Adrenal gland (tissue), 12 donors: ENCODE measurements around the gene CHST6. TPM values are rescaled to one million over a fixed set of nuclear protein-coding genes. Genes with fewer than 3 reads are reported as not detected.

Experiments used
- DNase-seq, 7 donors: peaks; one replicate each; pipeline ENCODE4 v3.0.0-alpha.2; 2019 to 2020
- H3K27ac ChIP-seq, 5 donors: fragments of 200-600 bp; sonication (generic) in 4 of 5; 1 replicate in 3 of 5; 2 replicates in 2 of 5; pipeline versions ENCODE4 v1.5.1 to v1.8.0; 2016 to 2020; ENCODE audit warnings: mild to moderate bottlenecking in 1 of 5
- H3K27me3 ChIP-seq: fragments of 200-600 bp; 2 replicates; pipeline ENCODE4 v1.8.0; 2021
- H3K36me3 ChIP-seq, 2 donors: fragments of 200-600 bp; replicated peaks in 1 of 2; 1 replicate in 1 of 2; 2 replicates in 1 of 2; pipeline versions ENCODE4 v1.5.1 to v1.8.0; 2018 to 2022
- H3K4me1 ChIP-seq, 2 donors: fragments of 200-600 bp; replicated peaks in 1 of 2; 1 replicate in 1 of 2; 2 replicates in 1 of 2; pipeline versions ENCODE4 v1.5.1 to v1.8.0; 2018 to 2021
- H3K4me3 ChIP-seq, 4 donors: fragments of 200-600 bp; sonication (generic) in 3 of 4; one replicate each; pipeline ENCODE4 v1.5.1; 2016 to 2018
- H3K9me3 ChIP-seq, 3 donors: fragments of 200-600 bp; sonication (generic) in 1 of 3; replicated peaks in 1 of 3; 1 replicate in 2 of 3; 2 replicates in 1 of 3; pipeline versions ENCODE4 v1.5.1 to v1.8.0; 2016 to 2021
- CTCF ChIP-seq, 6 experiments: fragments of 450-650 bp in 4 of 6; fragments of 200-600 bp in 2 of 6; sonication (generic) in 1 of 6; IDR thresholded peaks; 1 replicate in 5 of 6; 2 replicates in 1 of 6; pipeline versions ENCODE4 v1.5.1 to v1.8.0; 2016 to 2021; ENCODE audit warnings: antibody characterized with exemption in 6 of 6, mild to moderate bottlenecking in 2 of 6, moderate library complexity in 1 of 6
- POLR2A ChIP-seq, 2 donors: fragments of 450-650 bp; IDR thresholded peaks; one replicate each; pipeline ENCODE4 v1.6.1; 2017; ENCODE audit warnings: antibody characterized with exemption in 2 of 2, mild to moderate bottlenecking in 2 of 2, moderate library complexity in 1 of 2
- WGBS, 4 donors: extraction: QIAGEN DNeasy Blood & Tissue Kit in 2 of 4; methylation state at CpG; one replicate each; pipeline versions ENCODE4 v1.1.5 to v1.1.7; 2013 to 2017; 5-methylcytosine and 5-hydroxymethylcytosine counted together
- intact Hi-C, 2 donors: fragments of 100-400 bp; cut with DNase I; formaldehyde crosslinking; loops; one replicate each; pipeline versions ENCODE4 v1.14.1 to v1.15.0; 2022 to 2023
- polyA plus RNA-seq, 3 donors: library from polyadenylated mRNA; stranded (reverse); fragments of 200-250 nt in 2 of 3; fragments of 350-450 nt in 1 of 3; fragmentation: Illumina TruSeq in 1 of 3; extraction: RNeasy Lipid Tissue Mini Kit (QIAGEN cat#74804) in 1 of 3; gene quantifications; one replicate each; pipeline ENCODE4 v1.2.3, GENCODE V29; 2013 to 2014
- total RNA-seq, 9 donors: library from RNA; depleted of rRNA in 4 of 9; stranded (reverse); fragments of >200 nt in 4 of 9; fragments of 120-200 nt in 1 of 9; fragmentation: NEBNext Ultra II Directional in 1 of 9; extraction: Animal tissue kit (Norgen Biotek cat#: 25700) in 1 of 9; gene quantifications; one replicate each; pipeline versions ENCODE4 v1.1.0 to v1.2.4, GENCODE V29; 2013 to 2023
- donor health status: healthy with polysubstance abuse.
- donor health status: Bipolar disorder and iron deficiency.
- donor health status: DM: yes; HTN: yes; CAD: no.
- donor health status: DM: no; HTN: no; CAD: no.
- donor health status: DM: no; HTN: no; CAD: no.
- donor health status: DM: yes; HTN: yes; CAD: no.

Gene CHST6
- total and polyA plus RNA-seq, 12 donors = 3.1 to 65.8 (median 29.9) TPM

GRCh38 chr16:75452464-75453190, 42.6 kb downstream of the CHST6 start:
- Histone ChIP-seq H3K4me1 (peaks cover 23 to 25% of the 10 kb centered on the region in 2 donors), H3K9me3 (no peaks in the 10 kb centered on the region), H3K36me3 (peaks cover 0 to 6% of the 10 kb centered on the region in 2 donors), H3K4me3 (no peak overlapping the region), H3K27me3 (no peaks in the 10 kb centered on the region), H3K27ac (peak overlapping the region in 3 of 5 donors; percentile 7 to 21 (median 13))
- 67 to 68% (median 67%) methylated on average over 11 to 12 of the region's 12 CpGs for WGBS, 4 donors
- DNase-seq = peak in 2 of 7 donors; percentile 36 to 42
- intact Hi-C loops = no loop called here
- TF ChIP-seq CTCF (IDR thresholded peaks at IDR 0.05) (no peak), POLR2A (IDR thresholded peaks at IDR 0.05) (no peak)

GRCh38 chr16:75446416-75446815, 48.8 kb downstream of the CHST6 start:
- H3K9me3 ChIP-seq = no peaks in the 10 kb centered on the region
- DNase-seq = no peak
- no peaks in the 10 kb centered on the region for H3K27me3 ChIP-seq
- H3K4me3 ChIP-seq = no peak overlapping the region
- no peak overlapping the region for H3K27ac ChIP-seq
- intact Hi-C loops = no loop called here
- peaks cover 0 to 6% of the 10 kb centered on the region in 2 donors for H3K36me3 ChIP-seq
- no peak for TF ChIP-seq POLR2A (IDR thresholded peaks at IDR 0.05)
- no peak for TF ChIP-seq CTCF (IDR thresholded peaks at IDR 0.05)
- no peaks in the 10 kb centered on the region for H3K4me1 ChIP-seq

- Histone ChIP-seq H3K27ac (no peak overlapping the region), H3K9me3 (no peaks in the 10 kb centered on the region), H3K4me1 (no peaks in the 10 kb centered on the region), H3K27me3 (no peaks in the 10 kb centered on the region), H3K36me3 (no peaks in the 10 kb centered on the region), H3K4me3 (no peak overlapping the region)
- no peak for DNase-seq
- TF ChIP-seq CTCF (IDR thresholded peaks at IDR 0.05) = no peak
- WGBS, 4 donors = 79 to 95% (median 88%) methylated on average over 4 to 5 of the region's 5 CpGs
- intact Hi-C loops = no loop called here
These were observed 49.9 kb downstream of the CHST6 start for GRCh38 chr16:75445298-75445697.

GRCh38 chr16:75443298-75443697, 51.9 kb downstream of the CHST6 start:
- Histone ChIP-seq H3K27ac (no peak overlapping the region), H3K27me3 (no peaks in the 10 kb centered on the region), H3K4me1 (no peaks in the 10 kb centered on the region), H3K4me3 (no peak overlapping the region), H3K9me3 (no peaks in the 10 kb centered on the region), H3K36me3 (no peaks in the 10 kb centered on the region)
- intact Hi-C loops = no loop called here
- TF ChIP-seq CTCF (IDR thresholded peaks at IDR 0.05) (no peak), POLR2A (IDR thresholded peaks at IDR 0.05) (no peak)
- 80 to 86% (median 84%) methylated on average over 3 of the region's 3 CpGs for WGBS, 4 donors
- DNase-seq = no peak
